IMR-90 (cell line): ENCODE data around the gene OST4. TPM values are rescaled to one million over a fixed set of nuclear protein-coding genes. Genes with fewer than 3 reads are reported as not detected.

ENCODE experiments used
- ATAC-seq: fragments of 200-7000 bp; cut with Tn5 transposase; 2 replicates; pipeline ENCODE4 v1.9.1; 2020; ENCODE audit warnings: low read depth, mild to moderate bottlenecking, moderate library complexity
- BruUV-seq: library from RNA; stranded (reverse); fragments of 400-500 nt; replicated peaks from 2 replicates; lab custom pipeline; 2021; lab: Mats Ljungman, UMichigan
- CTCF ChIA-PET: fragments of 300-600 bp; formaldehyde crosslinking; extraction: SDS; loops from one replicate; lab custom pipeline; 2021; ENCODE audit warnings: antibody characterized with exemption; lab: Yijun Ruan, JAX
- POLR2A ChIA-PET: fragments of 300-600 bp; sonication (Branson Sonifier 250); formaldehyde crosslinking; loops from one replicate; lab custom pipeline; 2022; ENCODE audit warnings: antibody characterized with exemption; ENCODE audit not compliant: unreplicated experiment; lab: Charles Lee
- DNase-seq: peaks from one replicate; pipeline ENCODE4 v3.0.0; 2013
- H2AFZ ChIP-seq: replicated peaks from 2 replicates; pipeline ENCODE3; 2013; ENCODE audit warnings: low read length, mild to moderate bottlenecking; ENCODE audit not compliant: poor library complexity
- H2AK5ac ChIP-seq: 2 replicates; pipeline ENCODE4 v1.6.1; 2013; ENCODE audit warnings: low read depth, low read length, inconsistent platforms
- H2AK9ac ChIP-seq: replicated peaks from 2 replicates; pipeline ENCODE3; 2013; ENCODE audit warnings: mild to moderate bottlenecking, low read depth, low read length, moderate library complexity; ENCODE audit not compliant: poor library complexity
- H2BK120ac ChIP-seq: 2 replicates; pipeline ENCODE4 v1.6.1; 2013; ENCODE audit warnings: low read depth, low read length, inconsistent platforms
- H2BK15ac ChIP-seq: 3 replicates; pipeline ENCODE4 v1.6.1; 2013; ENCODE audit warnings: low read depth, low read length, inconsistent platforms
- H2BK20ac ChIP-seq: 2 replicates; pipeline ENCODE4 v1.6.1; 2013; ENCODE audit warnings: low read depth, mild to moderate bottlenecking, inconsistent platforms, low read length, moderate library complexity
- H2BK5ac ChIP-seq: 2 replicates; pipeline ENCODE4 v1.6.1; 2013; ENCODE audit warnings: mild to moderate bottlenecking, low read depth, low read length, inconsistent platforms; ENCODE audit not compliant: poor library complexity, severe bottlenecking
- H3K14ac ChIP-seq: replicated peaks from 2 replicates; pipeline ENCODE4 v1.6.1; 2013; ENCODE audit warnings: low read depth, low read length, inconsistent platforms
- H3K18ac ChIP-seq: 2 replicates; pipeline ENCODE4 v1.6.1; 2013; ENCODE audit warnings: low read depth, low read length, control low read depth
- H3K23ac ChIP-seq: 2 replicates; pipeline ENCODE4 v1.6.1; 2013; ENCODE audit warnings: low read depth, low read length, inconsistent platforms
- H3K27ac ChIP-seq: 2 replicates; pipeline ENCODE4 v1.5.1; 2013; ENCODE audit warnings: mild to moderate bottlenecking, control low read depth, low read length; ENCODE audit not compliant: insufficient read depth
- H3K27me3 ChIP-seq: 2 replicates; pipeline ENCODE4 v1.6.1; 2013; ENCODE audit warnings: low read length; ENCODE audit not compliant: control insufficient read depth, insufficient read depth
- H3K36me3 ChIP-seq: 2 replicates; pipeline ENCODE4 v1.6.1; 2013; ENCODE audit warnings: low read length, mixed read lengths; ENCODE audit not compliant: control insufficient read depth, insufficient read depth
- H3K4ac ChIP-seq: 2 replicates; pipeline ENCODE4 v1.6.1; 2013; ENCODE audit warnings: low read depth, low read length, inconsistent platforms
- H3K4me1 ChIP-seq: 2 replicates; pipeline ENCODE4 v1.6.1; 2013; ENCODE audit warnings: low read length, mixed read lengths; ENCODE audit not compliant: control insufficient read depth, insufficient read depth
- H3K4me2 ChIP-seq: 2 replicates; pipeline ENCODE4 v1.6.1; 2013; ENCODE audit warnings: low read depth, mild to moderate bottlenecking, control low read depth, low read length, moderate library complexity
- H3K4me3 ChIP-seq: 2 replicates; pipeline ENCODE4 v1.5.1; 2013; ENCODE audit warnings: low read depth, mild to moderate bottlenecking, control low read depth, low read length, moderate library complexity; ENCODE audit not compliant: insufficient read depth
- H3K56ac ChIP-seq: 2 replicates; pipeline ENCODE4 v1.6.1; 2013; ENCODE audit warnings: low read length, inconsistent platforms; ENCODE audit not compliant: insufficient read depth; ENCODE audit errors: extremely low read depth
- H3K79me1 ChIP-seq, 2 experiments: 2 replicates each; pipeline ENCODE4 v1.6.1; 2013; ENCODE audit warnings: low read length in 2 of 2, inconsistent platforms in 1 of 2, low read depth in 1 of 2
- H3K9ac ChIP-seq: 2 replicates; pipeline ENCODE4 v1.6.1; 2013; ENCODE audit warnings: low read depth, low read length, control low read depth
- H3K9me1 ChIP-seq: 2 replicates; pipeline ENCODE4 v1.6.1; 2013; ENCODE audit warnings: low read length, inconsistent platforms; ENCODE audit not compliant: insufficient read depth
- H3K9me3 ChIP-seq: 2 replicates; pipeline ENCODE4 v1.6.1; 2013; ENCODE audit warnings: low read length; ENCODE audit not compliant: control insufficient read depth, insufficient read depth
- H4K20me1 ChIP-seq: 2 replicates; pipeline ENCODE4 v1.6.1; 2013; ENCODE audit warnings: low read length, inconsistent platforms; ENCODE audit not compliant: insufficient read depth
- H4K5ac ChIP-seq: 2 replicates; pipeline ENCODE4 v1.6.1; 2013; ENCODE audit warnings: mild to moderate bottlenecking, low read depth, low read length, control low read depth
- H4K8ac ChIP-seq, 2 experiments: 2 replicates each; pipeline ENCODE4 v1.6.1; 2013; ENCODE audit warnings: low read depth in 2 of 2, low read length in 2 of 2, control low read depth in 1 of 2, inconsistent platforms in 1 of 2
- H4K91ac ChIP-seq: 2 replicates; pipeline ENCODE4 v1.6.1; 2013; ENCODE audit warnings: low read depth, low read length, inconsistent platforms; ENCODE audit not compliant: insufficient read depth
- BHLHE40 ChIP-seq: fragments of 150-350 bp; IDR thresholded peaks from 2 replicates; pipeline ENCODE4 v1.6.1; 2016; ENCODE audit warnings: mild to moderate bottlenecking, low read depth, low read length
- CEBPB ChIP-seq: IDR thresholded peaks from 2 replicates; pipeline ENCODE4 v1.6.1; 2012; ENCODE audit warnings: low read depth, low read length, improper control_type of control experiment
- MAZ ChIP-seq: IDR thresholded peaks from 2 replicates; pipeline ENCODE4 v1.6.1; 2012; ENCODE audit warnings: low read depth, mild to moderate bottlenecking, low read length, improper control_type of control experiment, moderate library complexity, borderline replicate concordance
- WGBS, 2 experiments: methylation state at CpG; one replicate each; pipeline versions ENCODE4 v1.1.5 to v1.1.7; 2013; ENCODE audit warnings: missing lambda C conversion rate in 2 of 2; ENCODE audit not compliant: insufficient read length in 1 of 2; ENCODE audit errors: extremely low coverage in 2 of 2; 5-methylcytosine and 5-hydroxymethylcytosine counted together
- dilution Hi-C: fragments of 300-500 bp; cut with HindIII; formaldehyde crosslinking; loops from one replicate; pipeline ENCODE4 v1.14.3; 2018; ENCODE audit warnings: low sequenced_read_pairs; ENCODE audit not compliant: unreplicated experiment
- in situ Hi-C: fragments of 300-500 bp; cut with MboI; formaldehyde crosslinking; loops from 3 replicates; pipeline ENCODE4 v1.14.3; 2019; ENCODE audit warnings: low sequenced_read_pairs, inconsistent platforms, mixed read lengths
- intact Hi-C: fragments of 100-400 bp; cut with micrococcal nuclease; formaldehyde crosslinking; loops from 2 replicates; pipeline ENCODE4 v1.10.0; 2022
- polyA plus RNA-seq, 3 experiments: library from polyadenylated mRNA; depleted of rRNA; stranded (reverse); fragments of >200 nt; gene quantifications; 2 replicates each; pipeline ENCODE4 v1.2.3, GENCODE V29; 2012; ENCODE audit warnings: low replicate concordance in 1 of 3
- total RNA-seq: library from RNA; depleted of rRNA; stranded (reverse); fragments of >200 nt; gene quantifications from 2 replicates; pipeline ENCODE4 v1.2.3, GENCODE V29; 2012
- TF ChIP-seq, protein P1 (sequence below): fragments of 150-350 bp; IDR thresholded peaks from 2 replicates; pipeline ENCODE4 v1.6.1; 2016; ENCODE audit warnings: low read depth, mild to moderate bottlenecking, low read length, moderate library complexity, borderline replicate concordance

OST4 gene
- total and polyA plus RNA-seq, 2 of the 4 experiments (the other 2 are of a cell fraction) = 386 to 806 TPM

DNA sequence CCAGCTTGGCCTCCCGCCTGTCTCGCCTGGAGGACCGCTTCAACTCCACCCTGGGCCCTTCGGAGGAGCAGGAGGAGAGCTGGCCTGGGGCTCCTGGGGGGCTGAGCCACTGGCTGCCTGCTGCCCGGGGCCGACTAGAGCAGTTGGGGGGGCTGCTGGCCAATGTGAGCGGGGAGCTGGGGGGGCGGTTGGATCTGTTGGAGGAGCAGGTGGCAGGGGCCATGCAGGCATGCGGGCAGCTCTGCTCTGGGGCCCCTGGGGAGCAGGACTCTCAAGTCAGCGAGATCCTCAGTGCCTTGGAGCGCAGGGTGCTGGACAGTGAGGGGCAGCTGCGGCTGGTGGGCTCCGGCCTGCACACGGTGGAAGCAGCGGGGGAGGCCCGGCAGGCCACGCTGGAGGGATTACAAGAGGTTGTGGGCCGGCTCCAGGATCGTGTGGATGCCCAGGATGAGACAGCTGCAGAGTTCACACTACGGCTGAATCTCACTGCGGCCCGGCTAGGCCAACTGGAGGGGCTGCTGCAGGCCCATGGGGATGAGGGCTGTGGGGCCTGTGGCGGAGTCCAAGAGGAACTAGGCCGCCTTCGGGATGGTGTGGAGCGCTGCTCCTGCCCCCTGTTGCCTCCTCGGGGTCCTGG is 11.4 kb upstream of the OST4 start:
- CTCF ChIA-PET = no interaction called here
- dilution Hi-C loops = no loop called here
- Histone ChIP-seq H3K23ac (no peak overlapping the region), H3K9ac (no peak overlapping the region), H4K91ac (no peak overlapping the region), H2AFZ (no peak overlapping the region), H2BK15ac (no peak overlapping the region), H3K14ac (no peak overlapping the region), H3K27me3 (no peaks in the 10 kb centered on the region), H3K9me1 (peaks cover 4% of the 10 kb centered on the region), H2BK20ac (no peak overlapping the region), H3K36me3 (peaks cover 29% of the 10 kb centered on the region; the same call in 1 of the 2 replicates), H2BK5ac (no peak overlapping the region), H2AK9ac (no peak overlapping the region), H3K9me3 (no peaks in the 10 kb centered on the region), H2AK5ac (no peak overlapping the region), H2BK120ac (no peak overlapping the region), H4K8ac (no peak overlapping the region), H3K4me3 (no peak overlapping the region), H3K4me2 (no peak overlapping the region), H3K79me1 (peaks cover 3 to 49% of the 10 kb centered on the region in 2 experiments; a peak in 3 of 4 replicates), H3K27ac (no peak overlapping the region), H4K5ac (no peak overlapping the region), H3K4me1 (peaks cover 20% of the 10 kb centered on the region), H3K18ac (no peak overlapping the region), H3K56ac (no peak overlapping the region), H3K4ac (no peak overlapping the region), H4K20me1 (peaks cover 14% of the 10 kb centered on the region)
- POLR2A ChIA-PET = no interaction called here
- ATAC-seq = no peak
- TF ChIP-seq BHLHE40 (no peak), MAZ (no peak), CEBPB (no peak)
- TF ChIP-seq, protein P1, sequence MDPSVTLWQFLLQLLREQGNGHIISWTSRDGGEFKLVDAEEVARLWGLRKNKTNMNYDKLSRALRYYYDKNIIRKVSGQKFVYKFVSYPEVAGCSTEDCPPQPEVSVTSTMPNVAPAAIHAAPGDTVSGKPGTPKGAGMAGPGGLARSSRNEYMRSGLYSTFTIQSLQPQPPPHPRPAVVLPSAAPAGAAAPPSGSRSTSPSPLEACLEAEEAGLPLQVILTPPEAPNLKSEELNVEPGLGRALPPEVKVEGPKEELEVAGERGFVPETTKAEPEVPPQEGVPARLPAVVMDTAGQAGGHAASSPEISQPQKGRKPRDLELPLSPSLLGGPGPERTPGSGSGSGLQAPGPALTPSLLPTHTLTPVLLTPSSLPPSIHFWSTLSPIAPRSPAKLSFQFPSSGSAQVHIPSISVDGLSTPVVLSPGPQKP = no peak
- no TSS peak for BruUV-seq
- WGBS, 2 experiments = 94% methylated on average over 12 of the region's 27 CpGs; no CpG with 5 or more reads in 1 of the 2 experiments
- in situ Hi-C loops = no loop called here
- DNase-seq = no peak
- intact Hi-C loops = no loop called here
